ENCODE measurements around the gene RNLS.

The RNLS gene

DNA sequence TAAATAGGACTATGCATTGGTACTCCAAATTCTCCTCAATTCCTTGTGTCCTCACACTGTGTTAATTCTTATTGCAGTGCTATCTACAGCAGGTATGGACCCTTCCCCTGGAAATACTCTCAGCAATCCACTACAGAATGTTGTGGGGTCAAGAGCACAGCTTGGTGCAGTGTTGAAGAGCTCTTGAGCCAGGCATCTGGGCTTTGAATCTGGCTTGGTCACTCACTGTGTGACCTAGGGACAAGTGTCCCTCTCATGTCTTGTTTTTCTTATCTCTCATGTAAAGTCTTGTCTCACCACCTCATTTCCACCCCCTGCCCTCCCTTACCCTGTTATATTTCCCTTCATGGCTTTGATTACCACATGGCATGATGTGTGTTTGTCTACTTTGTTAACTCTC lies 159.4 kb downstream of the RNLS start:
- no peak for DNase-seq

GRCh38 chr10:88421590-88421989 lies 161.5 kb downstream of the RNLS start:
- DNase-seq: no peak

GRCh38 chr10:88418871-88419270 lies 164.2 kb downstream of the RNLS start:
- no peak for DNase-seq

DNA sequence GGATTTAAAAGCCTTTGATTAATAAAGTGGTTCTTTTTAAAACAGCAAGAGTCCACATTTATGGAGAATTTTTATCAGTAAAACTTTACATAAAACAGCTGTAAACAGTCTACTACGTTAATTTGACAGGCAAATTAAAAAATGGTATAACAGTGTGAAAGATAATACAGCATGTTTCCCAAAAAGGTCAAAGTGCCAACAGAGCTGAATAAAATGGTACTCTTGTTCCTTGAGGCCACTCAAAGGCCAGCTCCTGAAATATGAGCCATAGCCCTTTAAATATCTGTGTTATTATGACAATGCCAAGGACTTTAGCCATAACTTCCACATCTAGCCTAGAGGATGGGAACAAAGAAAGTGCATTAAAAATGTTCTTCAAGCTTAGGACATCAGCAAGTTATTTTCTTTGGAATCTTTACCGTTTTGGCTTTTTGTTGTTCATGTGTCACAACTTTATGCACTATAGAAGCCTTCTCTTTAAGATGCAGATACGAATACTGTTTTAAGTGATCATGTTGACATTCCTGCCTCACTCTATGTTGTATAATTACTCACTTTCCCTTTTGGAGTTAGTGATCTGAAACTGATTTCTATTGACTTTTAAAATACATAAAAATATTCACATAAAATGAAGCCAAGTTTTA lies 165.6 kb downstream of the RNLS start:
- no peak for DNase-seq

GRCh38 chr10:88416801-88417200 lies 166.3 kb downstream of the RNLS start:
- no peak for DNase-seq

GRCh38 chr10:88415533-88416130 lies 167.5 kb downstream of the RNLS start:
- no peak for DNase-seq

- no peak for DNase-seq
These were observed 169.7 kb downstream of the RNLS start for GRCh38 chr10:88413412-88413811.

GRCh38 chr10:88411772-88412349 lies 171.3 kb downstream of the RNLS start:
- DNase-seq: peak; percentile 28

DNA sequence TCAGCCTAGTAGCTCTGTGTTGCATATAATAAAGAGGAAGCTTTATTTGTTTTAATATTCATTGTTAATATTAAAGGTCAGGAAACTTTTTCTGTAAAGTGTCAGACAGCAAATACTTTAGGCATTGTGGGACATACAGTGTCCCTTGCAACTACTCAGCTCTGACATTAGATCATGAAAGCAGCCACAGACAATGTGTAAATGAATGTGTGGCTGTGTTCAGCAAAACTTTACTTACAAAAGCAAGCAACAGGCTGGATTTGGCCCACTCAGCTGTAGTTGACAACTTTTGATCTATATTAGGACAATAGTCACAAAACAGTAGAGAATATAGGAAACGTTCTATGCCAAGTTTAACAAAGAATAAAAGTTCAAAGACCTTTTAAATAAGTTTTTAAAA lies 173.3 kb downstream of the RNLS start:
- DNase-seq: no peak

DNA sequence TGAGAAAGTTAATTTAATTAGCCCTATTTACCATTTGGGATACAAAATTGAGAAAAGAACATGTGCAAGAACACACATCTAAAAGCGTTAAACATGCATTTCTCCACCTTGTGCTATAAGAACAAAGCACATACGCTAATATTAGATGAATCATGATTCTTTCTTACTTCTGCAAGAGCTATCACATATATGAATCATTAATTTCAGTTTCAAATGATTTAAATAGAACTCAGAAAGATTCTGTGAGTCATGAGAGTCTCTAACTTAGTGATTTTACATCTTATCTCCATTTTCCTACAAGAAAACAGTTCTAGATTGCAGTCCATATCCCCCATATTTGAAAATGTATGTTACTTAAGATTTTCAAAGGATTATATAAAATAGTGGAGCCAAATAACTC lies 173.9 kb downstream of the RNLS start:
- DNase-seq: peak; percentile 52

DNA sequence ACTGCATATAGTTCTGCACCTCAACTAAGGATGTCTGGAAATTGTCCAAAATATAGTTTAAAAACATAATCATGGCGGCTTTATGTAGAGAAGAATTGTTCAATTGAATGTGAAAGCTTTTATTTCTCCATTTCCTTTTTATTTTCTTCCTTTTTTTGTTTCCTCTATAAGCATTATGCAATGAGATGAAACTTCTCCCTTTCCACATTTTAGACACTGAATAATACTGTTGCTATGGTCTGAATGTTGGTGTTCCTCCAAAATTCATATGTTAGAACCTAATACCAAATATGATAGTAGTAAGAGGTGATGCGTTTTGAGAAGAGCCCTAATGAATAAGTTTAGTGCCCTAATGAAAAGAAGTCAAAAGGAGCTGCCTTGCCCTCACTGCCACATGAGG lies 175.0 kb downstream of the RNLS start:
- DNase-seq: peak; percentile 42

GRCh38 chr10:88404133-88404532 lies 179.0 kb downstream of the RNLS start:
- no peak for DNase-seq

DNA sequence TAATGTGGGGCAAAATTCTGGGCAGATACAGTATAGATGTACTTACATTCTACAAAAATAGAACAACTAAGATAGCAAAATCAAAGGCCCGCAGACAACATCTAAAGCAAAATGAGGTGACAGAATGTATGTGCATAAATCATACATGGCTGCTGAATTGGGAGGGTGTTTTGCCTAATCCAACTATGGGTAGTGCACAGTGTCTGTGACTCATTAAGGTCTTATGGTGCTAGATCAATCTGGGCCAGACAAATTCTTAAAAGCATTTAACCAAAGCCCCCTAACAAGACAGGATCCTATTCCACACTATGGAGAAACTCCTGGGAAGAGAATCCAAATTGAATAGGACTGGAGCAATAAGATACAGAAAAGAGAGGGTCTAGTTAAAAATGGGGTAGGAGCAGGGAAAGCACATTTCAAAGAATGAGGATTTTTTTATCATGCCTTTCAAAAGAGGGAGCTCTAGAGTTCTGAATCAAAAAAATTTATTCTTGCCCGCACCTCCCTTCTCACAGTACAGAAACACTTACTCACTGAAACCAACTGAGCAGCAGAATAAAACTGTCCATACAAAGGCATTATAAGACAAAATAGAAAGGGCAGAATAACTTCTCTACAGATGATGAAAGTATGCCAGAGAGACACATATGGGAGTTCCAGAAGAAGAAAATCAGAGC lies 181.3 kb downstream of the RNLS start:
- peak; percentile 39 for DNase-seq

DNA sequence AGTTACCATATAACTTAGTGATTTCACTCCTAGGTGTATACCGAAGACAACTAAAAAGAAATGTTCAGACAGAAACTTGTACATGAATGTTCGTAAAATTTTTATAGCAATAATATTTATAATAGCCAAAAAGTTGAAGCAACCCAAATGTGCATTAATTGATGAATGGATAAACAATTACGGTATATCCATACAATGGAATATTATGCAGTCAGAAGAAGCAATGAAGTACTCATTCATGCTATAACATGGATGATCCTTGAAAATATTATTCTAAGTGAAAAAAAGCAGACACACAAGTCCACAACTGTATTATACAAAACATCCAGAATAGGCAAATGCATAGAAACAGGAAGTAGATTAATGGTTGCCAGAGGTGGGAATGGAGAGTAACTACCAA lies 183.9 kb downstream of the RNLS start:
- no peak for DNase-seq

- DNase-seq: peak; percentile 25
These were observed 187.4 kb downstream of the RNLS start for GRCh38 chr10:88395677-88396076.

DNA sequence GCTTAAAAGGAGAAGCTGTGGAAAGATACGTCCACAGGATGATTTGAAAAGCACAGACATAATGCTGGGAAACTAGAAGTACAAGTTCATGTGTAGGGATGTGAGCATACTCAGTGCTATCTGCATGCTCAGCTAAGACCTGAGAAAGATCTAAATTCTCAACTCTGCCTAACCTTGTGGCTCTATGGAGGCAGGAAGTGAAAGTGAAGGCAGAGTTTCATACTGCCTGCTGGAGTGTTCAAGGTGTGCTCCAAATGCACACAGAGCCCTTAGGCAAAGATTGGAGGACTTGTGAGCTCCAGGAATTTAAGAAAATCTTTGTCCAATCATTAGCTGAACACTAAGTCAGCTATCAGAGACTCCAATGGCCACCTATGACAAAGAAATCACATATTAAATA lies 190.9 kb downstream of the RNLS start:
- no peak for DNase-seq

- DNase-seq: no peak
These were observed 193.1 kb downstream of the RNLS start for GRCh38 chr10:88390041-88390440.

DNA sequence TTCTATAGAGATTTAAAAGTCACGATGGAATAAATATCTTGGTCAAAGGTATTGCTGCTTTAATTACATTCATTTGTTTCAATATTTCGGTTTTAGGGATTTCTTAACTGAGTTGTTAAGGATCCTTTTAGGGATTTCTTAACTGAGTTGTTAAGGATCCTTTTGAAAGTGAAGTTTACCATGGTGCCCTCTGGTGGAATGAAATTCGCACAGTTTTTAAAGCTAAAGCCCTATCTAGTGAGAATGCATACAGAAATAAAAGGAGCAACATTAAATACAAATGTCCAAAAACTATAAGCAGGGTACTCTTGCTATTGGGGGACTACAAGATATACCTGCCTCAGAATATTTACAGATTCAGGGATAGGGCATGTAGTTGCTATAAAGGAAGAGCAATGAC lies 193.7 kb downstream of the RNLS start:
- DNase-seq: peak; percentile 59

DNA sequence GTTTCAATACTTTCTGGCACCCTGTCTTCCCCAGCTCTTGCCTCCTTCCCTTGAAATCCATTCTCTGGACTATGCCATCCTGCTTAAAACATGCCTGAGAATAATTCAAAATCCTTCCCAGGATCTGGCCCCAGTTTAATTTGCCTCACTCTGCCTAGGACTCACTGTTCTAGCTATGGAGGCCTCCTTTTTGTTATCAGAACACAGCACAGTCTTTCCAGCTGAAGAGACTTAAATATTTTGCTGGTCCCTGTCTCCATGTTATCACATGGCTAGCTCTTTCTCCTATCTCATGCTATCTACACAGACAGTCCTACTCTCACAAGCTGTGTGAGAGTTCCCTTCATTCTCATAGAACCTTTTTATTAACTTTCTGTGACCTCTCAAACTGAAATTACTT lies 194.8 kb downstream of the RNLS start:
- DNase-seq: no peak

DNA sequence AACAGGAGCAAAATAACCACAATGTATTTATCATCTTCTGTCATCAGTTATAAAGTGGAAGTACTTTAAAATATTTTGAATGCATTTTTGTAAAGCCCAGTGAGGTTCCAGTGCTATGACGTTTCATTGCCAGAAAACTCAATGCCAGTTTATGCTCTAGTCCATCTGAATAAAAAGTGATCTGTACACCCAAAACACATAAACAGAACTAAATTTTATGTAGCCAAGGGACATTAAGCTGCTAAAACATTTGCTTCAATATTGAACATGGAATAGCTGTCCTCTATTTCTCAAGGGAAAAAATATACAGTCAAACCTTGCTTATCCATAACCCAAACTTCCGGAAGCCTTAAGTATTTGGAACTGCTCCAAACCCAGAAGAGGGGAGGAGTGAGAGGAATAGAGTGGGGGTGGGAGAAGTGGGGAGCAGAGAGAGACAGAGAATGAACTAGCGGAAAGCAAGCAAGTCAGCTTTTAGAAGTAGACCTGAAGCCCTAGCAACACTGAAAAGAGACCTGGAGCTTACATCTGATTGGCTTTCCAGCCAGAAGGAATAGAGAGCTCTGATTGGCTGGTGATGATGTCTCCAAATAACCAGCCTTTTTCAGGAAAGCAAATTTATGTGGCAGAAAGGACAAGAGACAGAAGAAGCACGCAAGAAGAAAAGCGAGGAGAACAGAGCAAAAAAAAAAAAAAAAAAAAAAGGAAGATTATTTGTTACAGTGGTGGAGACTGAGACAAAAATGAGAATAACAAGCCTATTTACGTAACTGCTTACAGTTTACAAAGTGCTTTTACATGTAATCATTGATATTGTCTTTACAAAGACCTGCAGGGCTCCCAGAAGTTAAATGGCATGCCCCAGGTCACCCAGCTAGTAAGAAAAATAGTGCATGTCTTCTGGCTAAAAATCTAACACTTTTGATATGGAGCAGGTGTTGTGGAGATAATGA lies 196.0 kb downstream of the RNLS start:
- peak; percentile 59 for DNase-seq

DNA sequence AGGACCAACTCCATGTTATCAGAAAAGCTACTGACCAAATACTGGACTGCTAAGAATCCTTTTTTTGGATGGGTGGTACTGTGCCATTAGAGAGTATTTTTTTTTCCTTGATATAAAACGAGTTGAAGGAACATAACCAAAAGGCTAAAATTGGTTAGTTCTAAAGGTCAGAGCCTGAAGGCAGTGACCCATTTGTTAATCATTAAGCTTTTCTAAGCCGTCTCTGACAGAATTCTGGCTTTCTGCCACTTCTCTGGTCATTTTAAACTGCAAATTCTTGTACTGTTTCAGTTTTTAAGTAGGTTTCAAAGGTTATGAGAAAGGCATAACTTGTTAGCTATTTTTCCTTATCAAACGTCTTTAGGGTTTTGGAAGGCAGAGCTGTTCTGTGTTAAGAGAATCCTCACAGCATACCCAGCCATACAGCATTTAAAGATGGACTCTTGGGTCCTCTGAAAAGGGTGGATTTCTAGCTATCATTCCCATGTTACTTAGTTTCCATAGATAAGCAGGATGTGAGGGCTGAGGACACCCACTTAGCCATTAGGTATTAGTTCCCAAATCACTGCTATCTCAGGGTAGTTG lies 196.8 kb downstream of the RNLS start:
- no peak for DNase-seq

DNA sequence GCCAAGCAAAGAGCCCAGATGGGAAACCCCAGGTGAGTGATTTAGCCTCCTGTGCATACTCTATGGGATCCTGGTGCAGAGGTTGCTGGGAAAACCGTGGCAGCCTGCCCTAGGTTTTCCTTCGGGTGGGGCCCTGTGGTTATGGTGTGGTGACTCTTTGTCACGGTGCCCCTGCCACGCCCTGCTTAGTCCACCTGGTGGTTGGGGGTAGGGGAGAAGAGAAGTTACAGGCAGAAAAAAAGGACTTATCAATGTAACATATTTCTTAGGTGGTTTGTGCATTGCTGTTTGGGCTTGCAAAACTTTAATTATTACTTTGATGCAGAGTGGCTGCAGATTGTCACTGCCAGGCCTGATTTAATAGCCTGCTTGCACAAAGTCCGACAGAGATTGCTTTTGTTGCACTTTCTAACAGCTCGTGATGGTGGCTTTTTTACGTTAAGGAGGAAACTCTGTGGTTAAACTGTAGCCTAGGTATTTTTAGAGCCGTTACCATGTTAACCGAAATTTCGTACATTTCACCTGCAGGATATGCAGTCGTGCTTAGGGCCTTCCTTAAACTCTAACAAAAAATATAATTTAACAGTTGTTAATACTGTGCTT lies 197.4 kb downstream of the RNLS start:
- no peak for DNase-seq

Measured in fibroblast of skin of right biceps (primary cell).